Measurements from ENCODE around the gene EXOSC10.
"Not testable (repeated sequence)": the region's sequence is repeated elsewhere in the genome, so short reads cannot be mapped to it uniquely, and the experiment has no call there.

DNA sequence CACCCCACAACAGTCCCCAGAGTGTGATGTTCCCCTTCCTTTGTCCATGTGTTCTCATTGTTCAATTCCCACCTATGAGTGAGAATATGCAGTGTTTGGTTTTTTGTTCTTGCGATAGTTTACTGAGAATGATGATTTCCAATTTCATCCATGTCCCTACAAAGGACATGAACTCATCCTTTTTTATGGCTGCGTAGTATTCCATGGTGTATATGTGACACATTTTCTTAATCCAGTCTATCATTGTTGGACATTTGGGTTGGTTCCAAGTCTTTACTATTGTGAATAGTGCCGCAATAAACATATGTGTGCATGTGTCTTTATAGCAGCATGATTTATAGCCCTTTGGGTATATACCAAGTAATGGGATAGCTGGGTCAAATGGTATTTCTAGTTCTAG, 15.9 kb downstream of the EXOSC10 start:
- TF ChIP-seq POLR2A (IDR thresholded peaks at IDR 0.05; ENCODE audit: low read length); GATA1 (IDR thresholded peaks at IDR 0.05; ENCODE audit: low read depth, low read length): not testable (repeated sequence)
